CD14-positive monocyte (primary cell): ENCODE data around the gene MYPN. TPM values are rescaled to one million over a fixed set of nuclear protein-coding genes. Genes with fewer than 3 reads are reported as not detected.

ENCODE experiments used
- DNase-seq, 3 donors: peaks; one replicate each; pipeline ENCODE4 v3.0.0-alpha.2; 2011 to 2022
- H2AFZ ChIP-seq: 2 replicates; pipeline ENCODE4 v1.6.0; 2012; ENCODE audit warnings: mild to moderate bottlenecking, low read depth, low read length, inconsistent platforms; ENCODE audit not compliant: insufficient read depth, poor library complexity, severe bottlenecking
- H3K27ac ChIP-seq, 2 donors: 1 replicate in 1 of 2; 2 replicates in 1 of 2; pipeline ENCODE4 v1.5.1; 2012 to 2013; ENCODE audit warnings: low read length in 2 of 2, control low read depth in 1 of 2, inconsistent platforms in 1 of 2, low read depth in 1 of 2, mild to moderate bottlenecking in 1 of 2
- H3K27me3 ChIP-seq, 2 donors: one replicate each; pipeline versions ENCODE4 v1.6.0 to v1.6.1; 2011 to 2013; ENCODE audit warnings: low read length in 2 of 2; ENCODE audit not compliant: control insufficient read depth in 2 of 2, insufficient read depth in 2 of 2
- H3K36me3 ChIP-seq, 2 donors: replicated peaks in 1 of 2; 1 replicate in 1 of 2; 2 replicates in 1 of 2; pipeline versions ENCODE4 v1.5.1 to v1.6.1; 2012 to 2013; ENCODE audit warnings: low read length in 2 of 2, control low read depth in 1 of 2, inconsistent platforms in 1 of 2, mild to moderate bottlenecking in 1 of 2; ENCODE audit not compliant: insufficient read depth in 2 of 2, control insufficient read depth in 1 of 2
- H3K4me1 ChIP-seq, 2 donors: 1 replicate in 1 of 2; 2 replicates in 1 of 2; pipeline versions ENCODE4 v1.5.1 to v1.6.1; 2012 to 2013; ENCODE audit warnings: low read length in 2 of 2, control low read depth in 1 of 2, inconsistent platforms in 1 of 2, mild to moderate bottlenecking in 1 of 2, moderate library complexity in 1 of 2; ENCODE audit not compliant: insufficient read depth in 2 of 2, control insufficient read depth in 1 of 2
- H3K4me2 ChIP-seq: replicated peaks from 2 replicates; pipeline ENCODE3; 2012; ENCODE audit warnings: low read length, moderate library complexity, mild to moderate bottlenecking; ENCODE audit not compliant: poor library complexity, severe bottlenecking; ENCODE audit errors: extremely low read depth
- H3K4me3 ChIP-seq, 3 experiments: fragments of 200-600 bp in 1 of 3; sonication (generic) in 1 of 3; replicated peaks in 1 of 3; 1 replicate in 2 of 3; 2 replicates in 1 of 3; pipeline ENCODE4 v1.5.1; 2011 to 2013; ENCODE audit warnings: low read length in 3 of 3, mild to moderate bottlenecking in 3 of 3, control low read depth in 2 of 3, low read depth in 2 of 3, inconsistent platforms in 1 of 3, moderate library complexity in 1 of 3
- H3K79me2 ChIP-seq: 2 replicates; pipeline ENCODE4 v1.6.0; 2012; ENCODE audit warnings: mild to moderate bottlenecking, control low read depth, inconsistent platforms, low read length, moderate library complexity; ENCODE audit not compliant: insufficient read depth
- H3K9ac ChIP-seq: 2 replicates; pipeline ENCODE4 v1.6.0; 2017; ENCODE audit warnings: low read length, mild to moderate bottlenecking; ENCODE audit not compliant: insufficient read depth, poor library complexity, severe bottlenecking
- H3K9me3 ChIP-seq, 2 donors: replicated peaks in 1 of 2; 1 replicate in 1 of 2; 2 replicates in 1 of 2; pipeline versions ENCODE4 v1.5.1 to v1.6.1; 2012 to 2013; ENCODE audit warnings: low read length in 2 of 2, control low read depth in 1 of 2; ENCODE audit not compliant: control insufficient read depth in 1 of 2, insufficient read depth in 1 of 2
- H4K20me1 ChIP-seq: 2 replicates; pipeline ENCODE4 v1.6.0; 2012; ENCODE audit warnings: mild to moderate bottlenecking, low read length, control low read depth, moderate library complexity; ENCODE audit not compliant: insufficient read depth
- H3K27ac Mint-ChIP-seq, 7 donors: one replicate each; pipeline ENCODE4 v1.8.0; 2020; ENCODE audit warnings: mild to moderate bottlenecking in 7 of 7, mixed read lengths in 7 of 7, moderate library complexity in 6 of 7, inconsistent platforms in 2 of 7
- H3K27me3 Mint-ChIP-seq, 3 donors: one replicate each; pipeline ENCODE4 v1.8.0; 2021 to 2022; ENCODE audit warnings: low read depth in 3 of 3, mild to moderate bottlenecking in 3 of 3, mixed read lengths in 3 of 3, moderate library complexity in 3 of 3, inconsistent platforms in 1 of 3
- H3K36me3 Mint-ChIP-seq, 2 donors: one replicate each; pipeline ENCODE4 v1.8.0; 2020; ENCODE audit warnings: mixed read lengths in 2 of 2, inconsistent platforms in 1 of 2, mild to moderate bottlenecking in 1 of 2
- H3K4me1 Mint-ChIP-seq: one replicate; pipeline ENCODE4 v1.8.0; 2020; ENCODE audit warnings: mild to moderate bottlenecking, mixed read lengths
- H3K4me3 Mint-ChIP-seq, 2 donors: one replicate each; pipeline ENCODE4 v1.8.0; 2020; ENCODE audit warnings: mild to moderate bottlenecking in 2 of 2, mixed read lengths in 2 of 2, moderate library complexity in 1 of 2
- H3K9me3 Mint-ChIP-seq, 7 donors: one replicate each; pipeline ENCODE4 v1.8.0; 2020 to 2022; ENCODE audit warnings: mixed read lengths in 7 of 7, mild to moderate bottlenecking in 6 of 7, moderate library complexity in 6 of 7, inconsistent platforms in 2 of 7
- CTCF ChIP-seq: fragments of 200-600 bp; IDR thresholded peaks from one replicate; pipeline ENCODE4 v1.8.0; 2022; ENCODE audit warnings: antibody characterized with exemption, mild to moderate bottlenecking
- WGBS: methylation state at CpG from one replicate; pipeline ENCODE4 v1.1.5; 2013; ENCODE audit warnings: missing lambda C conversion rate; ENCODE audit not compliant: insufficient coverage; 5-methylcytosine and 5-hydroxymethylcytosine counted together
- intact Hi-C, 2 donors: fragments of 100-400 bp; cut with micrococcal nuclease; formaldehyde crosslinking; loops; one replicate each; pipeline versions ENCODE4 v1.15.0 to v1.15.1; 2023
- polyA minus RNA-seq: library from RNA; depleted of rRNA, polyadenylated mRNA; stranded (reverse); fragments of >200 nt; gene quantifications from 2 replicates; pipeline ENCODE4 v1.2.3, GENCODE V29; 2012
- polyA plus RNA-seq, 3 donors: library from polyadenylated mRNA; depleted of rRNA in 1 of 3; unstranded in 2 of 3; stranded (reverse) in 1 of 3; fragments of 300-500 nt in 2 of 3; fragments of >200 nt in 1 of 3; fragmentation: Illumina TruSeq in 2 of 3; gene quantifications; 1 replicate in 2 of 3; 2 replicates in 1 of 3; pipeline ENCODE4 v1.2.3, GENCODE V29; 2012 to 2021
- total RNA-seq, 12 experiments: library from RNA in 1 of 12; stranded (reverse) in 1 of 12; fragments of 120-200 nt in 1 of 12; gene quantifications; one replicate each; pipeline ENCODE4 v1.2.4 and lab custom pipeline; 2013 to 2026; ENCODE audit warnings: mixed read lengths in 6 of 12, inconsistent platforms in 1 of 12

MYPN gene
- total RNA-seq (2013) = 0.02 TPM
- polyA plus RNA-seq = not detected
- not detected in 2 replicates for polyA minus RNA-seq
- total RNA-seq (lab: John Stamatoyannopoulos, UW) = 0 to 3.3 (median 0.05) reads per million in 11 experiments

GRCh38 chr10:68109331-68109730, at the start of gene MYPN:
Gene MYPN (plus strand): TSS chr10:68109488. CDS start chr10:68121439, 11,951 bp downstream.
- H2AFZ ChIP-seq = no peak within 1 kb of the TSS
- Mint-ChIP-seq H3K4me1 (no peaks in the 10 kb centered on the region), H3K36me3 (no peaks in the 10 kb centered on the region), H3K9me3 (no peaks in the 10 kb centered on the region), H3K27me3 (peaks cover 0 to 3% (median 0%) of the 10 kb centered on the region in 3 donors), H3K4me3 (no peak within 1 kb of the TSS), H3K27ac (no peak within 1 kb of the TSS)
- no peak within 1 kb of the TSS for H3K9ac ChIP-seq
- TF ChIP-seq CTCF = no peak
- no peaks in the 10 kb centered on the region for H4K20me1 ChIP-seq
- no peak within 1 kb of the TSS for H3K27ac ChIP-seq
- no peaks in the 10 kb centered on the region for H3K27me3 ChIP-seq
- no peak for DNase-seq
- H3K4me1 ChIP-seq = no peaks in the 10 kb centered on the region
- H3K36me3 ChIP-seq = no peaks in the 10 kb centered on the region
- intact Hi-C loops = no loop called here
- no peaks in the 10 kb centered on the region for H3K79me2 ChIP-seq
- no peaks in the 10 kb centered on the region for H3K9me3 ChIP-seq
- WGBS = no CpG with 5 or more reads among the region's 3 CpGs
- H3K4me3 ChIP-seq = no peak within 1 kb of the TSS
- H3K4me2 ChIP-seq = no peak within 1 kb of the TSS

- H3K9ac ChIP-seq = no peak overlapping the region
- no peak for DNase-seq
- H3K4me1 Mint-ChIP-seq = peaks cover 10% of the 10 kb centered on the region
- intact Hi-C loops = no loop called here
- H3K4me3 ChIP-seq = no peak overlapping the region
- no peaks in the 10 kb centered on the region for H3K27me3 ChIP-seq
- no peak for TF ChIP-seq CTCF
- H3K27ac ChIP-seq = no peak overlapping the region
- peaks cover 0 to 3% of the 10 kb centered on the region in 2 donors for H3K4me1 ChIP-seq
- H3K36me3 Mint-ChIP-seq = peaks cover 40 to 53% of the 10 kb centered on the region in 2 donors
- H4K20me1 ChIP-seq = peaks cover 61% of the 10 kb centered on the region
- no peak overlapping the region for H3K27ac Mint-ChIP-seq
- no peaks in the 10 kb centered on the region for H3K9me3 ChIP-seq
- H3K27me3 Mint-ChIP-seq = no peaks in the 10 kb centered on the region
- H2AFZ ChIP-seq = no peak overlapping the region
- H3K36me3 ChIP-seq = peaks cover 11 to 45% of the 10 kb centered on the region in 2 donors
- no peak overlapping the region for H3K4me2 ChIP-seq
- H3K9me3 Mint-ChIP-seq = no peaks in the 10 kb centered on the region
- H3K79me2 ChIP-seq = peaks cover 41% of the 10 kb centered on the region
- no peak overlapping the region for H3K4me3 Mint-ChIP-seq
- no CpG with 5 or more reads among the region's 4 CpGs for WGBS
Measured at GRCh38 chr10:68067029-68067428, 42.3 kb upstream of the MYPN start.
